Transverse colon (tissue), 4 donors: ENCODE measurements around the gene AACS.
"Not testable (repeated sequence)": the region's sequence is repeated elsewhere in the genome, so short reads cannot be mapped to it uniquely, and the experiment has no call there.

Experiments used
- CTCF ChIP-seq, 5 experiments: fragments of 200-600 bp in 3 of 5; fragments of 450-650 bp in 2 of 5; sonication (generic) in 3 of 5; IDR thresholded peaks; 1 replicate in 2 of 5; 2 replicates in 3 of 5; pipeline ENCODE4 v1.5.1; 2016 to 2017; ENCODE audit warnings: antibody characterized with exemption in 5 of 5, inconsistent platforms in 3 of 5, mild to moderate bottlenecking in 2 of 5, moderate library complexity in 1 of 5
- POLR2A ChIP-seq: fragments of 450-650 bp; IDR thresholded peaks from one replicate; pipeline ENCODE4 v1.6.1; 2016; ENCODE audit warnings: antibody characterized with exemption, mild to moderate bottlenecking, moderate library complexity
- POLR2AphosphoS5 ChIP-seq, 3 donors: sonication (generic); formaldehyde crosslinking; IDR thresholded peaks; one replicate each; pipeline ENCODE4 v1.6.1; 2016; ENCODE audit warnings: antibody characterized with exemption in 3 of 3

GRCh38 chr12:125031471-125031870 is 33.8 kb upstream of the AACS start:
- not testable (repeated sequence) for TF ChIP-seq CTCF (IDR thresholded peaks at IDR 0.05); POLR2AphosphoS5 (IDR thresholded peaks at IDR 0.05); POLR2A
